Fibroblast of gingiva (primary cell): ENCODE measurements around the gene RBM15B.

ENCODE experiments used
- DNase-seq: peaks from one replicate; pipeline ENCODE4 v3.0.0-alpha.2; 2011; ENCODE audit warnings: low read depth

The RBM15B gene

GRCh38 chr3:51393134-51393495 lies 2.0 kb downstream of the RBM15B start:
- no peak for DNase-seq

GRCh38 chr3:51393564-51393963 lies 2.5 kb downstream of the RBM15B start:
- DNase-seq = no peak

DNA sequence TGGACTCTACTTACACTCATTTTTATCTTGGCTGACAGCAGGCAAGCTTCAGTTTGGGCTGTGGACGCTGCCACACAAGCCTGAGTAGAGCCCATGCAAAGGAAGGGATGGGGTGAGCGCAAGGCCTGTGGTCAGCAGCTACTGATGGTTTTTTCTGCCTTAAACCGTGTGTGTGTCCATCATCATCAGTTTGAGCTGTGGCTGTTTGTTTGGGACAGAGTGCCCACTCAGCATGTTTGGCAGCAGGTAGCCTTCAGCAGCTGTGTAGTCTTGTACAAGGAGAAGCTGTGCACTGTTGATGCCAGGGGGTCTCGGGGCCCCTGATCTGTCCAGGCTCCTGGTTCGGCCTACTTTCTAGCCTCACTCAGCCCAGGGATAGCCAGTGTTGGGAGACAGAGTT lies 3.5 kb downstream of the RBM15B start:
- DNase-seq = no peak

DNA sequence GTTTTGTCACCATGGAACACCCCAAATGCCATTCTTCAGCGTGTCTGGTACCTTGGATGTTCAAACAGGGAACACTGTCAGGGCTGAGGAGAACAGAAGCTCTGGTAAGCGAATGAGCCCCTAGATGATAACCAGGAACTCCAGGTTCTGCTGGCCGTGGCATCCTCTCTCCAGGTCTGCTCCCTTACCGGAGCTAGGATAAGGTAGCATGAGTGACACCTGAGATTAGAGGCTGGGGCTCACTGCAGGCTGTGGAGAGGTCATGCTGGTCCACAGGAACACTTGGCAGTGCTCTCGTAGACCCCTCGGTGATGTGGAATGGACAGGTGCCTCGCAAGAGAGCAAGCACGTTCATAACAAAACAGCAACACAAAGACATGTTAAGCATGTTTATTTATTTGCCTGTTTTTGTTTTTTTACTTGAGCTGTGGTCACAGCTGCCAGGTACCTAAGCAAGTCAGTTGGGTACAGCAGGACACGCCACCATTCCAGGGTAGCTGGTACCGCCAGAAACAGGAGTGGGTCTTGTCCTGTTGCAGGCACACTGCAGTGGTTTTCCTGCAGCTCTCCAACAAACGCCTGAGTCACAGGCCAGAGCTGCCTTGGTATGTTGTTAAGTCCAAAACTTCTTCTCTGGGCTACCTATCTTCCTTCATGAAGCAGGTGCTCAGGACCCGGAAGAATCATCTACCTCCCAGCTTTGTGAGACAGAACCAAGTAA lies 4.6 kb downstream of the RBM15B start:
- no peak for DNase-seq

GRCh38 chr3:51396401-51396800 lies 5.3 kb downstream of the RBM15B start:
- DNase-seq = no peak

GRCh38 chr3:51397392-51397791 lies 6.3 kb downstream of the RBM15B start:
- DNase-seq = no peak

- no peak for DNase-seq
These were observed 7.7 kb downstream of the RBM15B start for GRCh38 chr3:51398595-51399310.

- no peak for DNase-seq
These were observed 9.1 kb downstream of the RBM15B start for GRCh38 chr3:51400166-51400565.

DNA sequence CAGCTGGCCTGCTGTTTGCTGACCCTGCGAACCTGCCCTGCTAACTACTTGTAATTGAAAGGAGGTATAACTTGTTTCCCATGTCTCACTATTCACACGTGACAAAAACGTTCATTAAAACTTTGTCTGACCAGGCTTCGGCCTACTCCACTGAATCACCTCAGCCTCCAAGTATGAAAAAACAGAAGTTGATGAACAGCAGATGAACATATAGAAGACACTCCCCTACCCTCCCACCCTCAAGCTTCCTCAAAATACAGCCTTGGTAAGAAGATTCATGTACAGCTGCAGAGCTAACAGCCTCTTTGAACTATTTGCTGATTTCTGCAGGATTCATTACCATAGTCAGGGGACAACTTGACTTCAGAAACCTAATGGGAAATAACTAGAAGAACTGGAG lies 10.7 kb downstream of the RBM15B start:
- DNase-seq = no peak

- DNase-seq = no peak
These were observed 12.6 kb downstream of the RBM15B start for GRCh38 chr3:51403675-51404074.

- no peak for DNase-seq
These were observed 16.9 kb downstream of the RBM15B start for GRCh38 chr3:51408021-51408420.

DNA sequence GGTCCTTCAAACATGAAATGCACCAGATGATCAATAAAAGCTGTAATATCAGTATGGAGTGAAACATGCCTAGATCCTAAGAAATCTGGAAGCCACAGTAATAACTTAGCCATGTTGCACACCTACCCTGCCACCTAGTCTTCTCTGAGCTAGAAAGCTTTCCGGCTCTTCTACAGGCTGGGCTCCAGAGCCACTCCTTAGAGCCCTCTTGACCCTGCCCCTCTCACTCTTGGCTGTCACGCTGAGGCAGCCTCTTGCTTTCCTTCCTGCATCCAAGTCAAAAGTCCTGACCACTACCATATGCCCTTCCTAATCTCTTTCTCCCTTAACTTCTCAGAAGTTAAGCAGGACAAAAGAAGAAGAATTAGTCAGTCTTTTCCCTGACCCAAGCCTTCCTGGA lies 17.7 kb downstream of the RBM15B start:
- DNase-seq = no peak

DNA sequence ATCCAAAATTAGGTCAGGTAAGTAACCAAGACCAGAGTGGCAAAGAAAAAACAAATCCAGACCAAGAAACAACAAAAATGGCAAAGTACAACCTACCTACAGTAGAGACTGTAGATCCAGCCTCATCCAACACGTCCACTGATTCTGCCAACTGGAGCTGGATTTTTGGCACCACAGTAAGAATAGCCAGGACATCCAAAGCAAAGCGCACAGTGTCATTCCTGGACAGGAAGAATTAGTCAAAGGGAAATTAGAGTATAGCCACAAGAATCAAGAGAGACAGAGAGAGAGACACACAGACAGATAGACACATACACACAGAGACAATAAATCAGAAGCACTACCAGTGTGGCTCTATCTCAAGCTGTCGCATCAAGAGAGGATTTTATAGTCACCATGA lies 31.1 kb downstream of the RBM15B start:
- no peak for DNase-seq

DNA sequence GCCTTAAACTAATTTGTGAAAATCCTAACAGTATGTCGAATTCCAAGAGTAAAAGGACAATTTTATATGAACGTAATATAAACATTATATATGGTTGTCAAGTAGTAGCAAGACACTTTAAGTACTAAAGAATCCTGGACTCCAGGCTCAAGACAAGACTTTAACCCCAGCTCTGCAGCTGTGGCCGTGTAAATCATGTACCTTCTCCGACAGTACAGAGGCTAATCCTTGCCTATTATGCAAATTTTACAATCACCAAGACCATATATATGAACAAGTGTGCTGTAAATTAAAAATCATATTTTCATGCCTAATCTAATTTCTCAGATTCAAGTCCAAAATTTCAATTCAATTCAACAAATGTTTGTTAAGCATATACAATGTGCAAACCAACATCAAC lies 35.8 kb downstream of the RBM15B start:
- DNase-seq = no peak

DNA sequence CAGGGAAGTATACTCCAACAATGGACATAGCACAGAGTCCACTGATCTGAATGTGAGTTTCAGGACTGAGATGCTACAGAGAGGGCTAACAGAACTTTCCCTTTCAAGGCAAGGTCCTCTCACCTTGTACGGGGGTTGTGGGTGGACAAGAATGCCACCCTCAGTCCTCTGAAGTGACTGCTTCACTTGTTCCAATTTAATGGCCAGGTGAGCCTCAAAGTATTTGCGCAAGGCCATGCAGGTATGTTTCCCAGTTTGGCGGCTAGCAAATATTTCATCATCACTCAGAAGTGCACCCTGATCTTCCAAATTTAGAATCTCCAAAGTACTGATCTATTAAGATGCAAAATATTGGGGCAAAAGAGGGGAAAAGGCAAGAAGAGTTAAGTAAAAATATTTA lies 38.1 kb downstream of the RBM15B start:
- no peak for DNase-seq

GRCh38 chr3:51434110-51434509 lies 43.0 kb downstream of the RBM15B start:
- no peak for DNase-seq

DNA sequence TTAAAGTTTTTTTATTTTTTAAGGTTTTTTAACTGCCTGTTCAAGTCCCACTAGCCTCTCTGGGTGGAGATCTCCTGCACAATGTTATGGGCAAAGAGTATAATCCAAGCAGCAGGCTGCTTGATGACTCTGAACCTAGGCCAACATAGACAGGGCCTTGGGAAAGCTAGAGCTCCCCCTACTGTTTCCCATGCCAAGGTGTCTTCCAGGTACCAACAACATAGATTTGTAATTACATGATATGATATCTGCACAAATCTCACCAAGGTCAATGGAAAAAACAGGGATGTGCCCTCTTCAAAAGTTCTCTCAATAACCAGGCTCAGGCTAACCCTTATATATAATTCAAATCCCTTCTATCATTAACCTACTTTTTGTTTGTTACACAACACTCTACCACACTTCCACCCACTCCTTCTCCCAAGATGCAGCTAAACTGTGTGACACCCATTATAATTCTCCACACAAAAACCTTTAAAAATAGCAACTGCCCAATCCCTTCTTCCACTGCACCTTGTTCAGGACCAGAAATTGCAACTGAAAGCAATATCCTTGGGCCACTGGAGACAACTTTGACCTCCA lies 43.8 kb downstream of the RBM15B start:
- DNase-seq = peak; percentile 33

DNA sequence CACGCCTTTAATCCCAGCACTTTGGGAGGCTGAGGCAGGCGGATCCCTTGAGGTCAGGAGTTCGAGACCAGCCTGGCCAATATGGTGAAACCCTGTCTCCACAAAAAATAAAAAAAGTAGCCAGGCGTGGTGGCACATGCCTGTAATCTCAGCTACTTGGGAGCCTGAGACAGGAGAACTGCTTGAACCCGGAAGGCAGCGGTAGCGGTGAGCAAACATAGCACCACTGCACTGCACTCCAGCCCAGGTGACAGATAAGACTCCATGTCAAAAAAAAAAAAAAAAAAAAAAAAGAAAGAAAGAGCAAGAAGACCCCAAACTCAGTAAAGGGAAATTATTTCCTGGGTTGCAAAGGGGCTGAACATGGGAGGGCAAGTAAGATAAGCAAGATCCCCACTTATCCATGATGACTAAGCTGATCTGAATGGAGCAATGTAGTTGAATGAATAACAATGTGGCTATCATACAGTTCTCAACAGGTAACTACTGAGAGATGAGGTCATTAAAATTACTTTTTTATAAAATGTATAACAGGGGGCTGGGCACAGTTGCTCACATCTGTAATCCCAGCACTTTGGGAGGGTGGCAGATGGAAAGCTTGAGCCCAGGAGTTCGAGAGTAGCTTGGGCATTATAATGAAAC lies 46.0 kb downstream of the RBM15B start:
- no peak for DNase-seq

- no peak for DNase-seq
These were observed 50.4 kb downstream of the RBM15B start for GRCh38 chr3:51441282-51442030.

GRCh38 chr3:51445544-51446280 lies 54.6 kb downstream of the RBM15B start:
- DNase-seq = peak; percentile 37
